Posterior cingulate gyrus (tissue), 11 donors: ENCODE measurements around the gene TAF5L.
A peak's percentile ranks its signal among the peaks of the same experiment; 100 is the strongest.
"Not testable (repeated sequence)": the region's sequence is repeated elsewhere in the genome, so short reads cannot be mapped to it uniquely, and the experiment has no call there.

Experiments used
- DNase-seq, 10 donors: peaks; one replicate each; pipeline versions ENCODE4 v3.0.0 to v3.0.0-alpha.2; 2020 to 2021; ENCODE audit warnings: mixed read lengths in 3 of 10
- intact Hi-C: fragments of 100-400 bp; cut with DNase I; formaldehyde crosslinking; loops from one replicate; pipeline ENCODE4 v1.15.1; 2023

Gene TAF5L

GRCh38 chr1:229614701-229615100 lies 11.2 kb downstream of the TAF5L start:
- no peak for DNase-seq

GRCh38 chr1:229613938-229614337 lies 12.0 kb downstream of the TAF5L start:
- intact Hi-C loops, result no loop called here

More at GRCh38 chr1:229614701-229615100, 11.2 kb downstream of the TAF5L start:
- intact Hi-C loops, result no loop called here

GRCh38 chr1:229608590-229608989 lies 17.3 kb downstream of the TAF5L start:
- DNase-seq, result no peak
- intact Hi-C loops, result no loop called here

More at GRCh38 chr1:229613938-229614337, 12.0 kb downstream of the TAF5L start:
- no peak for DNase-seq

- DNase-seq, result no peak
- intact Hi-C loops, result no loop called here
Observed at GRCh38 chr1:229607370-229607769, 18.6 kb downstream of the TAF5L start.

GRCh38 chr1:229603371-229604005 lies 22.4 kb downstream of the TAF5L start:
- intact Hi-C loops, result no loop called here
- DNase-seq, result no peak

GRCh38 chr1:229600229-229600628 lies 25.7 kb downstream of the TAF5L start:
- intact Hi-C loops, result no loop called here
- no peak for DNase-seq

DNA sequence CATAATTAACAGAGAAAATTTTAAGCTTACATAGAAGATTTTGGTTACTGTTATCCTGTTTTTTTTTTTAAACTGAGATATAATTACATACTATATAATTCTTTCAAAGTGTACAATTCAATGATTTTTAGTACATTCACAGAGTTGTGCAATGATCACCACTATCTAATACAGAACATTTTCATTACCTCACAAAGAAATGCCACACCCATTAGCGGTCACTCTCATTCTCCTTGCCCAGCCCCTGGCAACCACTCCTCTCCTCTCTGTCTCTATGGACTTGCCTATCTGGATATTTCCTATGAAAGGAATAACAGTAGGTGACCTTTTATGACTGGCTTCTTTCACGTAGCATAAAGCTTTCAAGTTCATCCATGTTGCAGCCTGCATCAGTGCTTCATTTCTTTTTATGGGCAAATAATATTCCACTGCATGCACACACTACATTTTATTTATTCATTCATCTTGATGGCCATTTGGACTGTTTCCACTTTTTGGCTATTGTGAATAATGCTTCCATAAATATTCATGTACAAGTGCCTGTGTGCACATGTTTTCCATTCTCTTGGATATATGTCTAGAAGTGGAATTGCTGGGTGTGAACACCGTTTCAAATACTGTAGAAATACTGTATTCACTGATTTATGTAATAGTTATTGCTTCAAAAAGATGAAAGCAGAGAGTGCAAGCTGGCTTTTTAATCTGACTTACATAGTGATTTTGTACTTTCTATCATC lies 26.5 kb downstream of the TAF5L start:
- intact Hi-C loops, result no loop called here
- no peak for DNase-seq

GRCh38 chr1:229597877-229598276 lies 28.0 kb downstream of the TAF5L start:
- intact Hi-C loops, result no loop called here
- DNase-seq, result no peak

DNA sequence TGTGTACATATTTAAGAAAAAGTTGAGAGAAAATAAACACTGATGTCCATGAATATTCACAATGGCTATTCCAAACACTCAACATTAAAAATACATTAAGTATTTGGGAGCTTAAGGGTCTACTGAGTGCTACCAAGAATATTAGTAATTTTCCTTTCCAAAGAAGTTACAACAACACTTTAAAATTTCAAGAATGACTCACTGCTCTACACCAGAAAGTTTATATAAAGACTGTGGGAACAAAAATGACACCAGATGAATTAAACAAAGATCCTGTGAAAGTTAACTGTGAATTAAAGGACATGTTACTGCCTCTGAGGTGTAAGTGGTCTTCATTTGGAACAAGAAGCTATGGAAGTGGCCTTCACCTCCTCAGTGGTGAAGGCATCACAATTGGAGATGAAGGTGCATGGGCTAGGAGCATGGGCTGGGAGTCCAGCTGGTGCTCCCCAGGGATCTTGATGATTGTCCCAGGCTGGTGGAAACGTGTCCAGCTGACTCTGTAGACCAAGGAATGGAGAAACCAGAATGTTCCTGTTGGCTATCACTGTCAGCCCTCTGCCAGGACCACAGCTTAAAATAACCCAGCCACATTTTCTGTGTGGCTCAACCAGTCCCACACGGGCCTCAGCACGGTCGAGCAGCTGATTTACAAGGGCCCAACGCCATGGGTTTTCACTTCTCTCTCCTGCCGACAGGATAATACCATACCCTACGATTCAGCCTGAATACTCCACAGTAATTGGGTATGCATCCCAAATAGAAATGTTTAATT lies 28.8 kb downstream of the TAF5L start:
- intact Hi-C loops, result no loop called here
- DNase-seq, result peak in 2 of 10 donors; percentile 29 to 83

DNA sequence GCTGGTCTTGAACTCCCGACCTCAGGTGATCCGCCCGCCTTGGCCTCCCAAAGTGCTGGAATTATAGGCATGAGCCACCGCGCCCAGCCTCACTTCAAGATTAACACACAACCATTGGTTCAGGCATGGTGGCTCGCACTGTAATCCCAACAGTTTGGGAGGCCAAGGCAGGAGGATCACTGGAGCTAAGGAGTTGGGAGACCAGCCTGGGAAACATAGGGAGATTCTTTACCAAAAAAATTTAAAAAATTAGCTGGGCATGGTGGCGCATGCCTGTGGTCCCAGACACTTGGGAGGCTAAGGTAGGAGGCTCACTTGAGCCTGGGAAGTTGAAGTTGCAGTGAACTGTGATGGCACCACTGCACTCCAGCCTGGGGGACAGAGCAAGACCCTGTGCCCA lies 30.0 kb downstream of the TAF5L start:
- intact Hi-C loops, result not testable (repeated sequence)

GRCh38 chr1:229594227-229595008 lies 31.5 kb downstream of the TAF5L start:
- intact Hi-C loops, result no loop called here
- no peak for DNase-seq

More for the DNA sequence above, 30.0 kb downstream of the TAF5L start:
- not testable (repeated sequence) for DNase-seq

GRCh38 chr1:229593800-229594199 lies 32.1 kb downstream of the TAF5L start:
- DNase-seq, result no peak
- intact Hi-C loops, result no loop called here

DNA sequence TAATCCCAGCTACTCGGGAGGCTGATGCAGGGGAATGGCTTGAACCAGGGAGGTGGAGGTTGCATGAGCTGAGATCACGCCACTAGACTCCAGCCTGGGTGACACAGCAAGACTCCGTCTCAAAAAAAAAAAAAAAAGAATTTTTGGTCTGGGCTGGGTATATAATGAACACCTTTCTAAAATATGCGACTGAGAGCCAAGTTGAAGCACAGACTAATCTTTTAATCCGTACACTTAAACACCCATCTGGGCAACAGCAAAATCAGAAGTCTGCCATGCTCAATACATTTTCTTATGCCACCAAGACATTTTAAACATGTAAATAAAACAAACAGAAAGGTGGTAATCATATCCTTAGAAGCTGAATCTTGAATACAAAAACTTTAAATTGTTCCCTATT lies 35.8 kb downstream of the TAF5L start:
- intact Hi-C loops, result no loop called here
- DNase-seq, result no peak

DNA sequence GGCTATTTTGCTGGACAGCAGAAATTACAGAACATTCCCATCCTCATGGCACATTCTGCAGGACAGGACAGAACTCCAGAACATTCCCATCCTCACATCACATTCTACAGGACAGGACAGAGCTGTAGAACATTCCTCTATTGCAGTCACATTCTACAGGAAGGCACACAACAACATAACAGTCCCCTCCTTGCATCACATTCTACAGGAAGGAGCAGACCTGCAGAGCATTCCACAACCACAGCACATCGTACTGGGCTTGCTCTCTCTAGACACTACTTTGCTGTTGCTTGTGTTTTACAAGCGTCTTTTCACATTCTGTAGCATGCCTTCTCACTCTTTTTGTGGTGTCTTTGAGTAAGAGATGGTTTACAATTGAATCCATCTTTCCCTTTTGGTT lies 40.6 kb downstream of the TAF5L start:
- intact Hi-C loops, result no loop called here
- DNase-seq, result no peak

GRCh38 chr1:229582715-229583114 lies 43.2 kb downstream of the TAF5L start:
- intact Hi-C loops, result no loop called here
- DNase-seq, result no peak

GRCh38 chr1:229582011-229582694 lies 43.8 kb downstream of the TAF5L start:
- intact Hi-C loops, result no loop called here

GRCh38 chr1:229581485-229581884 lies 44.4 kb downstream of the TAF5L start:
- DNase-seq, result no peak
- intact Hi-C loops, result no loop called here

More at GRCh38 chr1:229582011-229582694, 43.8 kb downstream of the TAF5L start:
- peak in 1 of 10 donors; percentile 4 for DNase-seq

GRCh38 chr1:229579059-229579673 lies 46.8 kb downstream of the TAF5L start:
- peak; percentile 72 to 98 (median 86) for DNase-seq
- intact Hi-C loops, result loop anchor here (2.0 to 5.0 kb wide), 2 partner anchors 20 to 48 kb away; partner anchors contain the start of genes ABCB10, TAF5L and URB2
